Epithelial cell of umbilical artery (primary cell): ENCODE measurements around the gene PPP4R1. TPM values are rescaled to one million over a fixed set of nuclear protein-coding genes. Genes with fewer than 3 reads are reported as not detected.

Experiments used
- total RNA-seq: library from RNA; depleted of rRNA; stranded (reverse); fragments of >200 nt; gene quantifications from 2 replicates; pipeline ENCODE4 v1.2.3, GENCODE V29; 2014

Gene PPP4R1
- total RNA-seq: 111 and 154 TPM in 2 replicates

DNA sequence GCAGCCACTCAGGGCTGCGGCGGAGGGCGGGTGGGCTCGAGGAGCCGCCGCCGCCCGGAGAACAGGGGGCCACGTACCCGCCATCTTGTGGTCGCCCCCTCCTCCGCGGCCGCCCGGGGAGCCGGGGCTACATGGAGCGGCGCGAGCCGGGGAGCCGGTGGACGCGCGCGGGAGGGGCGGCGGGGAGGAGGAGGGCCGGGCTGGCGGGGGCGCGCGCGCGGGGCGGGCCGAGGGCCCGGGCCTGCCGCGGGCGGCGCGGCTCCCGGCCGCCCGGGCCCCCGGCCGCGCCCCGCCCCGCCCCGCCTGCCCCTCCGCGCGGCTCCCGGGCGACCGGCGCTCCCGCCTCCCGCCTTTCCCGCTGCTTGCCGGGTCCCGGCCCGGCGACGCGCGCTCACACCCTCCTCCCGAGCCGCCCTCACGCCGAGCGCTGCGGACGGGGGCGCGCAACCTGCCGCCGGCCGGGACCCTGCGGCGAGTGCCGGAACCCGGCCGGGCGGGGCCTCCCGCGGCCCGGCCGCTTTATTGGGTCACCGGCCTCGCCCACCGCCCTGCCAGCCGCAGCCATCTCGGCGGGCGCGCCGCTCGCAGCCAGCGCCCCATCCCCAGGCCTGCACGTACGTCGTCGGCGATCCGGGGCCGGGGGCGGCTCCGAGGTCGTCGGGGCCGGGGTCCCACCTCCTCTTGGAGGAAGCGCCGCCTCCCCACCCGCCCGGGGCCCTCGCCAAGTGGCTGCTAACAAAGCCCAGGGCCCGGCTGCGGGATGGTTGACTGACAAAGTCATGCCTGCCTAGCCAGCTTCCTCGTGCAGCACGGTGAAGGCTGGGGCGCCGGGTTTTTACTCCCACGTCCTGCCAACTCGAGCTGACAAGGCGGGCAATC lies at the start of gene PPP4R1:
Gene PPP4R1, minus strand, starts transcription at position 159 of the 879 bp plus-strand sequence. Its CDS starts 75 bp downstream, at position 84.

Other genes with a start within 250 kb of the PPP4R1 start
- gene RALBP1, start 139.0 kb downstream of the PPP4R1 start, total RNA-seq: 87.4 and 90.9 TPM in 2 replicates
- 34.1 and 34.2 TPM in 2 replicates for gene RAB31, start 93.7 kb upstream of the PPP4R1 start, total RNA-seq